AG10803 (cell line): ENCODE measurements around the gene TNFRSF19.

Source experiments
- DNase-seq: peaks from one replicate; pipeline ENCODE4 v3.0.0; 2010; ENCODE audit warnings: low read depth
- H3K4me3 ChIP-seq: 2 replicates; pipeline ENCODE4 v1.5.1; 2011; ENCODE audit warnings: mild to moderate bottlenecking, low read length, control low read depth
- TF ChIP-seq, protein P1 (sequence below): conservative IDR thresholded peaks from 2 replicates; pipeline ENCODE4 v1.5.1; 2011; ENCODE audit warnings: mild to moderate bottlenecking, low read length, control low read depth, inconsistent platforms

Gene TNFRSF19

DNA sequence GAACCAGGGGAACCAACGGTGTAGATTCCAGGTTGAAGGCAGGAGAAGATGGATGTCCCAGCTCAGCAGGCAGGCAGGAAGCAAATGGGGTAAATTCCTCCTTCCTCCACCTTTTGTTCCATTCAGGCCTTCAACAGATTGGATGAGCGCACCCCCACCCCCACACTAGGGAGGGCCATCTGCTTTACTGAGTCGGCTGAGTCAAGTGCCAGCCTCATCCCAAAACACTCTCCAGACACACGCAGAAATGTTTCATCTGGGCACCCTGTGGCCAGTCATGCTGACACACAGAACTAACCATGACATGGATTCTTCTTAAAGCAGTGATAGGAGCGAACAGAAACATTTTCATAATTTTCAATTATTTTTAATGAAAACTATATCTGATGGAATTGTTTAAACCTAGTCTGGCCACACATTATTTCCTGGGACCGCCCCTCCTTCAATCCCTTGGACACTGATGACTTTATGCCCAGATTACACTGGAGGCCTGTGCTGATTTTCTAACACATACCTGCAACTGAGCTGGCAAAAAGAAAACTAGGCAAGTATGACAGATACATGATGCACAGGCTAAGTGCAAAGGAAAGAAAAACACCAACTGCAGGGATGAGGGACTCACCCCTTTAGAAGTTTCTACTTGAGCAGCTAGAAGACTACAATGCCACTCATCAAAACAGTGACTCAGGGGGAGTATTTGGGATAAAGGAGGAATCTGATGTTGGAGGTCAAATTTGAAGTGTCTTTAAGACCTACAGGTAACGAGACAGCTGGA, 154.2 kb downstream of the TNFRSF19 start:
- DNase-seq, result no peak
- no peak overlapping the region for H3K4me3 ChIP-seq
- TF ChIP-seq, protein P1, sequence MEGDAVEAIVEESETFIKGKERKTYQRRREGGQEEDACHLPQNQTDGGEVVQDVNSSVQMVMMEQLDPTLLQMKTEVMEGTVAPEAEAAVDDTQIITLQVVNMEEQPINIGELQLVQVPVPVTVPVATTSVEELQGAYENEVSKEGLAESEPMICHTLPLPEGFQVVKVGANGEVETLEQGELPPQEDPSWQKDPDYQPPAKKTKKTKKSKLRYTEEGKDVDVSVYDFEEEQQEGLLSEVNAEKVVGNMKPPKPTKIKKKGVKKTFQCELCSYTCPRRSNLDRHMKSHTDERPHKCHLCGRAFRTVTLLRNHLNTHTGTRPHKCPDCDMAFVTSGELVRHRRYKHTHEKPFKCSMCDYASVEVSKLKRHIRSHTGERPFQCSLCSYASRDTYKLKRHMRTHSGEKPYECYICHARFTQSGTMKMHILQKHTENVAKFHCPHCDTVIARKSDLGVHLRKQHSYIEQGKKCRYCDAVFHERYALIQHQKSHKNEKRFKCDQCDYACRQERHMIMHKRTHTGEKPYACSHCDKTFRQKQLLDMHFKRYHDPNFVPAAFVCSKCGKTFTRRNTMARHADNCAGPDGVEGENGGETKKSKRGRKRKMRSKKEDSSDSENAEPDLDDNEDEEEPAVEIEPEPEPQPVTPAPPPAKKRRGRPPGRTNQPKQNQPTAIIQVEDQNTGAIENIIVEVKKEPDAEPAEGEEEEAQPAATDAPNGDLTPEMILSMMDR, result no peak
